Activated naive CD8-positive, alpha-beta T cell treated with anti-CD3 and anti-CD28 coated beads, Interleukin-2, amount 10 ng/mL, durations not matched to agents 7 days and 5 days (primary cell): ENCODE data around the gene SDS. TPM values are rescaled to one million over a fixed set of nuclear protein-coding genes. Genes with fewer than 3 reads are reported as not detected.

ENCODE experiments used
- ATAC-seq: fragments of 150-1000 bp; cut with Tn5 transposase; one replicate; pipeline ENCODE4 v1.10.0; 2021; ENCODE audit warnings: low read depth, moderate library complexity
- POLR2A ChIA-PET: fragments of 350-600 bp; sonication (Branson Sonifier 250); formaldehyde crosslinking; loops from one replicate; lab custom pipeline; 2021; ENCODE audit warnings: antibody characterized with exemption; lab: Charles Lee
- DNase-seq: peaks from one replicate; pipeline ENCODE4 v3.0.0; 2021
- H3K27ac Mint-ChIP-seq: one replicate; pipeline ENCODE4 v1.8.0; 2022; ENCODE audit warnings: mild to moderate bottlenecking, mixed read lengths
- H3K27me3 Mint-ChIP-seq: one replicate; pipeline ENCODE4 v1.8.0; 2022; ENCODE audit warnings: mild to moderate bottlenecking, moderate library complexity, mixed read lengths
- H3K36me3 Mint-ChIP-seq: one replicate; pipeline ENCODE4 v1.8.0; 2021; ENCODE audit warnings: mild to moderate bottlenecking, mixed read lengths
- H3K4me1 Mint-ChIP-seq: one replicate; pipeline ENCODE4 v1.8.0; 2021; ENCODE audit warnings: mixed read lengths
- H3K4me3 Mint-ChIP-seq: one replicate; pipeline ENCODE4 v1.8.0; 2022; ENCODE audit warnings: mild to moderate bottlenecking, moderate library complexity, mixed read lengths
- H3K9me3 Mint-ChIP-seq: one replicate; pipeline ENCODE4 v1.8.0; 2021; ENCODE audit warnings: mixed read lengths
- total RNA-seq, 2 experiments: library from RNA; stranded (reverse); gene quantifications; one replicate each; pipeline ENCODE4 v1.2.3, GENCODE V29; 2021

SDS gene, protein sequence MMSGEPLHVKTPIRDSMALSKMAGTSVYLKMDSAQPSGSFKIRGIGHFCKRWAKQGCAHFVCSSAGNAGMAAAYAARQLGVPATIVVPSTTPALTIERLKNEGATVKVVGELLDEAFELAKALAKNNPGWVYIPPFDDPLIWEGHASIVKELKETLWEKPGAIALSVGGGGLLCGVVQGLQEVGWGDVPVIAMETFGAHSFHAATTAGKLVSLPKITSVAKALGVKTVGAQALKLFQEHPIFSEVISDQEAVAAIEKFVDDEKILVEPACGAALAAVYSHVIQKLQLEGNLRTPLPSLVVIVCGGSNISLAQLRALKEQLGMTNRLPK
- total RNA-seq: under 1 TPM; 0.36 to 0.60 TPM

DNA sequence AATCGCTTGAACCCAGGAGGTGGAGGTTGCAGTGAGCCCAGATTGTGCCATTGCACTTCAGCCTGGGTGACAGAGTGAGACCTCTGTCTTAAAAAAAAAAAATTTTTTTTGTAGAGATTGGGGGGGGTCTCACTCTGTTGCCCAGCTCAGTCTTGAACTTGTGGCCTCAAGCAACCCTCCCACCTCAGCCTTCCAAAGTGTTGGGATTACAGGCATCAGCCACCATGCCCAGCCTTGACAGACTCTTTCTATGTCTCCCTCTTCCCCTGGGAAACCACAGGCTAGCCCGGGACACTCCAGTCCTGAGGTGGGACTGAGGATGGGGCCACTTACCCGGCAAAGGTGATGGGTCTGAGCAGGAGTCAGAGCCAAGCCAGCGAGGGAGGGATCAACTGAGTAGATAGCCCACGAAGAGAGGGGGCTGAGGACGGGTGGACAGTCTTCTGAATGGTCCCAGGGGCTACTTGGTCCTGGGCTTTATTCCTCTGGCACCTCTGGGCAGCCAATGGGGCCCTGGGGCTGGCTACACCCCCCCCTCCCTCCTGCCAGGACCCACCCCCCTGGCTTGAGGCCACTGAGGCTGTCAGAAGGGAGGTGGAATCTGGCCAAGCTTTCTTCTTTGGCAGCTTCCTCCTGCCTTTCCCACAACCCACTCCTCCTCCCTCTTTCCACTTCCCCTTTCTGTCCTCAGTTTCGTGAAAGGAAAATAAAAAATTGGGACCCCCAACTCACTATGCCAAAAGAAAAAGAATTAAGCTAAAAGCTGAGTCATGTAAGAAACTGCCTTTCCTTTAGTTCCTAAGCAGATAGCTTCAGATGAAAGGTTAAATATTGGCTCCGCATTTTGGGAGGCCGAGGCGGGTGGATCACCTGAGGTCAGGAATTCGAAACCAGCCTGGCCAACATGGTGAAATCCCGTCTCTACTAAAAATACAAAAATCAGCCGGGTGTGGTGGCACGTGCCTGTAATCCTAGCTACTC, at the start of gene SDS:
Gene SDS, minus strand, starts transcription at position 453 of the 981 bp plus-strand sequence. CDS start 4,179 bp downstream, outside the sequence.
- no peak within 1 kb of the TSS for H3K4me3 Mint-ChIP-seq
- DNase-seq: no peak
- H3K4me1 Mint-ChIP-seq: peaks cover 2% of the 10 kb centered on the region
- POLR2A ChIA-PET: no interaction called here
- no peak for ATAC-seq
- H3K36me3 Mint-ChIP-seq: no peaks in the 10 kb centered on the region
- peaks cover 28% of the 10 kb centered on the region for H3K27me3 Mint-ChIP-seq
- no peak within 1 kb of the TSS for H3K27ac Mint-ChIP-seq
- no peaks in the 10 kb centered on the region for H3K9me3 Mint-ChIP-seq

DNA sequence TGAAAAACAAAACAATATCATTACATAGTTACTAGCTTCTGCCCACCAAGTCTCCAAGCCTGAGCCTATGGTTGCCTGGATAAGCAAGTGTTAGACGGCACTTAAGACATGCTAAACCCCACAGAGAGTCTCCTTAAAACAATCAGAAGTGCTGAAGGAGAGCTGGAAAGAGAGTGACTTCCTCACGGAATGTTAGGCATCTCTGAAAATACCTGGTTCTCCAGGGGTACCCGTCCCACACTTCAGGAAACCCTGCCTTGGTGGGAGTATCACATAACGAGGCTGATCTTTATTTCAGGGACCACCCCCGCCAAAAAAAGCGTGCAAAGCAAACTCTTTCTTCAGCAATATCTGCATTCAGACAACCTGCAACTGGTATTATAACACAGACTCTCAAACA, 49.6 kb upstream of the SDS start:
- POLR2A ChIA-PET: no interaction called here
- Mint-ChIP-seq H3K27ac (no peak overlapping the region), H3K4me3 (no peak overlapping the region), H3K4me1 (peaks cover 1% of the 10 kb centered on the region), H3K9me3 (no peaks in the 10 kb centered on the region), H3K27me3 (peaks cover 17% of the 10 kb centered on the region), H3K36me3 (no peaks in the 10 kb centered on the region)
- ATAC-seq (no peak), DNase-seq (no peak)

DNA sequence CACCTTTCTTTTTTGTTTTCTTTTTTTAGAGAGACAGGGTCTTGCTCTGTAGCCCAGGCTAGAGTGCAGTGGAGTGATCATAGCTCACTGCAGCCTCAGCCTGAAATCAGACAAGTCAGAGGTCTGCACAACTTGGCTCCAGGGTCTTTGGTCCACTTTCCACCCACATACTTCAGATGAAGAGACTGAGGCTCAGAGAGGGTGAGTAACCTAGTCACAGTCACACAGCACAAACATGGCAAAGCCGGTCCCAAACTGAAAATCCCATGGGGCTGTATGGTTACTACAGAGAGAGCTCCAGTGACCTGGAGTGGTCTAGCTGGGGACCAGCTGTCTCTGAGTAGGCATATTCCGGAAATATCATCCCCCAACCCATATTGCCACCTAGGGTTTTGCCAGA, 48.8 kb upstream of the SDS start:
- ATAC-seq: no peak
- Mint-ChIP-seq H3K27me3 (peaks cover 22% of the 10 kb centered on the region), H3K27ac (no peak overlapping the region), H3K9me3 (no peaks in the 10 kb centered on the region), H3K4me3 (no peak overlapping the region), H3K4me1 (peaks cover 1% of the 10 kb centered on the region), H3K36me3 (no peaks in the 10 kb centered on the region)
- POLR2A ChIA-PET: no interaction called here
- no peak for DNase-seq

DNA sequence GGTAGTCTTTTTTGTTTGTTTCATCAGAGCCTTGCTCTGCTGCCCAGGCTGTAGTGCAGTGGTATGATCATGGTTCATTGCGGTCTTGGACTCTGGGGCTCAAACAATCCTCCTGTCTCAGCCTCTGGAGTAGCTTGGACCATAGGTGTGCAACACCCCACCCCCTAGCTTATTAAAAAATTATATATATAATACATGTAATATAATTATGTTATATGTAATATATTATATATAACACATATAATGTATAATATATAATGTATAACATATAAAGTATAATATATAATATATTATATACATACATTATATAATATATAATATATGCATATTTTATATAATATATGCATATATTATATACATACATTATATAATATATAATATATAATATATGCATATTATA, 46.2 kb upstream of the SDS start:
- POLR2A ChIA-PET: no interaction called here
- ATAC-seq (no peak), DNase-seq (no peak)
- Mint-ChIP-seq H3K4me3 (no peak overlapping the region), H3K9me3 (no peaks in the 10 kb centered on the region), H3K36me3 (no peaks in the 10 kb centered on the region), H3K27ac (no peak overlapping the region), H3K4me1 (peaks cover 3% of the 10 kb centered on the region), H3K27me3 (peaks cover 24% of the 10 kb centered on the region)

DNA sequence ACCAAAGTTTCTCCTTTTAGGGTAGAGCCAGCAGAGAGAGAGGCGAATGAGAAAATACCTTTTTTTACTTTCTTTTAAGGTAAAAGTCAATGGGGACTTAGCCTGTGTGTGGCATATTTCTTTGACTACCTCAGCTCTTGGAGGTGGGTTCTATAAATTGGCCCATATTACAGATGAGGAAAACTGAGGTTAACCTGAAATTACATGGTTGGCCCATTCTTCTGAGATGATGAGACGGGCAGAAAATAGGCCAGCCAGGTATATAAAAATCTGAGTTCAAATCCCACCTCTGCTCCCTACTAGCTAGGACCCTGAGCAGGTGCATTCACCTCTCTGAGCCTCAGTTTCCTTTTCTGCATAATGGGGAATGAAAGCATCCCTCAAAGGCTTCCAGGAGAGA, 45.6 kb upstream of the SDS start:
- Mint-ChIP-seq H3K4me1 (peaks cover 3% of the 10 kb centered on the region), H3K27ac (no peak overlapping the region), H3K4me3 (no peak overlapping the region), H3K9me3 (no peaks in the 10 kb centered on the region), H3K27me3 (peaks cover 24% of the 10 kb centered on the region), H3K36me3 (no peaks in the 10 kb centered on the region)
- ATAC-seq (no peak), DNase-seq (no peak)
- POLR2A ChIA-PET: no interaction called here

DNA sequence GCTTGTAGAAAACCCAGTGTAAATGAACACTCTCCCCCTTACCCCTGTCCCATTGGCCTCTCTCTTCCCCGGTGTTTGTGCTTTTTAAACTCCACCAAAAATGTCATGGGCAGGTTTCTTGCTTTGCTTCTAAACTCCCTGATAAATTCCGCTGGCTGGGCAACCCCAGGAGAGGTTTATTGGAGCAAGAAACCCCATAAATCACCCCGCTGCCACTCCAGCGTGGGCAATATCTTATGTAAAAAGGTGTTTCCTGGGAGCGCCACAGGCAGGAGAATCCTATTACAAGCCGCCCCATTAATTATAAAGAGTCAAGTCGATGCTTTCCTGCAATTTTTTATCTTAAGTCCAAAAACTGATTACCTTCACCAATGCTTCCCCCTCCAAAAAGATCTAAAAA, 45.2 kb upstream of the SDS start:
- H3K4me1 Mint-ChIP-seq: peaks cover 3% of the 10 kb centered on the region
- H3K36me3 Mint-ChIP-seq: no peaks in the 10 kb centered on the region
- no peak overlapping the region for H3K4me3 Mint-ChIP-seq
- DNase-seq: no peak
- H3K27me3 Mint-ChIP-seq: peaks cover 26% of the 10 kb centered on the region
- H3K9me3 Mint-ChIP-seq: no peaks in the 10 kb centered on the region
- no peak for ATAC-seq
- no peak overlapping the region for H3K27ac Mint-ChIP-seq
- POLR2A ChIA-PET: no interaction called here

DNA sequence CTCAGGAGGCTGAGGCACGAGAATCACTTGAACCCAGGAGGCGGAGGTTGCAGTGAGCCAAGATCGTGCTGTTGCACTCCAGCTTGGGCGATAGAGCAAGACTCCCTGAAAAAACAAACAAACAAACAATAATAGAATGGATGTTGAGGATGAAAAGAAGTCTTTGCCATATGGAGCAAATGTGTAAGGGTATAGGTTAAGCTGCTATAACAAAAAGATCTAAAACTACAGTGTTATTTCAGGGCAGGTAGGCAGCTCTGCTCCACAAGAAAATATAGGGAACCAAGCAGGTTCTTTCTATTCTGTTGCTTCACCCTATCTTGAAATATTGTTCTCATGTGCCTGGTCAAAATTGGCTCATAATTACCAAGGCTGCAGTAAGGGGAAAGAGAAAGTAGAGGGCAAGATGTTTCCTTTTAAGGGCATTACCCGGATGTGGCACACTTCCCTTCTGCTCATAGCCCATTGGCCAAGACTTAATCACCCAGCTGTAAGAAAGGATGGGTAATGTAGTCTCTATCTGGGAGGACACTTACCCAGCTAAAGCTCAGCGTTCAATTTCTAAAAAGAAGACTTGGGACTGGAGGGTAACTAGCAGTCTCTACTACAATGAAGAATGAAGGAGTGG, 42.0 kb upstream of the SDS start:
- no peaks in the 10 kb centered on the region for H3K36me3 Mint-ChIP-seq
- H3K27me3 Mint-ChIP-seq: peaks cover 30% of the 10 kb centered on the region
- no peaks in the 10 kb centered on the region for H3K9me3 Mint-ChIP-seq
- H3K4me3 Mint-ChIP-seq: no peak overlapping the region
- H3K4me1 Mint-ChIP-seq: peaks cover 3% of the 10 kb centered on the region
- peak; percentile 60 for ATAC-seq
- POLR2A ChIA-PET: no interaction called here
- H3K27ac Mint-ChIP-seq: no peak overlapping the region
- DNase-seq: no peak

DNA sequence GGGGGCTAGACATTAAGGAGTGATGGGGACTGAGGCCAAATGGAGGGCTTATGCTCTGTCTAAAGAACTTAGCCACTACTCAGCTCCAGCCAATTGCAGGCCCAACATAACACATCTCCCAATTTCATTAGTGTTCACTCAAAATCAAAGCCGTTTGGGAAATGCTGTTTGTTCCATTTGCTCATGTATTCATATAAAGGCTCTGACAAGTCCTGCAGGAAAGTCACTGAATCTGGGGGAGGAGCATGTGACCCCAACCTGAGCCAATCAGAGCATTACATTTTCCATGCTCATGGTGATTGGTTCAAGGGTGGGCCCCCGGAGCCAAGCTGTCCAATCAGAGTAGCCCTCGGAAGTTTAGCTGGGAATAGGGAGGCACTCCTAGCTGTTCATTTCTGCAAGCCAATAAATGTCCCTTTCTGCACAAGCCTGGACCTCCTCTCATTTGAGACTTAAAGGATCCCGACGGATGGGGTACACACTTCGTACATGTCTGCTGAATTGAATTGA, 39.4 kb upstream of the SDS start:
- POLR2A ChIA-PET: no interaction called here
- H3K4me3 Mint-ChIP-seq: no peak overlapping the region
- no peak overlapping the region for H3K27ac Mint-ChIP-seq
- H3K4me1 Mint-ChIP-seq: peaks cover 3% of the 10 kb centered on the region
- peaks cover 21% of the 10 kb centered on the region for H3K27me3 Mint-ChIP-seq
- no peaks in the 10 kb centered on the region for H3K36me3 Mint-ChIP-seq
- DNase-seq (no peak), ATAC-seq (no peak)
- no peaks in the 10 kb centered on the region for H3K9me3 Mint-ChIP-seq

DNA sequence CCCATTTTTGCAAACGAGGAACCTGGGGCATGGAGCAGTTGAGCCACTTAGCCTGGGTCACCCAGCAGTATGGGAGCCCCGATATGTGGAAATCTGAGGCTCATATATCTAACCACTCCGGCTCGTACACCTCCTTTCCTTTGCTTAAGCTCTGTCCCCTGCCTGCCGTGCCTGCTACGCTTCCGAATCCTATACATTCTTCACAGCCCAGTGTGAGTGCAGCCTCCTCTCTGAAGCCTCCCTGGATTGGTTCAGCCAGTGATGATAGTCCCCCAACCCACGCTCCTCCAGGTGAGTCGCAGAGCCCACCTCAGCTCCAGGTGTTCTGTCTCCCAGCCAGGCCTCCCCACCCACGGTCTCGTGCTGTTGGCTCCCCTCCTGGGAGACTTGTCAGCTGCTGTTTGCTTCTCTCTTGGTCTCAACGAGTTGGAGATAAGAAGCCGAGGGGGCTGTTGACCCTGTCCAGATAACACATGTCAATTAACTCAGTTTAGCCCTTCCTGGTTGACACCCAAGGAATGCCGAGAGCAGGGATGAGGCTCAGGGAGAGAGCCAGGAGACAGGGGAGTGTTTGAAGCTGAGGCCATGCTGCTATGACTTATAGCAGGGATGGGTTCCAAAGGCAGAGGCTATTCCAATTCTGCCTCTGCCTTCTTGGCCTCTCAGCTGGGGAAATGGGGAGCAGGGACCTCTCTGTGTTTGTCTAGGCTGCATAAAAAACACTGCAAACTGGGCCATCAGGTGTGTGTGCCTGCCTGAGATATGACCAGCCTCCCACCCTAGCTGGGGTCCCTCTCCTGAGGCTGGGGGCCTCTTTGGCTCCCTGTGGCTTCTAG, 37.5 kb upstream of the SDS start:
- peaks cover 3% of the 10 kb centered on the region for H3K4me1 Mint-ChIP-seq
- POLR2A ChIA-PET: no interaction called here
- no peak overlapping the region for H3K27ac Mint-ChIP-seq
- peaks cover 14% of the 10 kb centered on the region for H3K27me3 Mint-ChIP-seq
- no peak for ATAC-seq
- no peaks in the 10 kb centered on the region for H3K9me3 Mint-ChIP-seq
- H3K4me3 Mint-ChIP-seq: no peak overlapping the region
- no peaks in the 10 kb centered on the region for H3K36me3 Mint-ChIP-seq
- no peak for DNase-seq

DNA sequence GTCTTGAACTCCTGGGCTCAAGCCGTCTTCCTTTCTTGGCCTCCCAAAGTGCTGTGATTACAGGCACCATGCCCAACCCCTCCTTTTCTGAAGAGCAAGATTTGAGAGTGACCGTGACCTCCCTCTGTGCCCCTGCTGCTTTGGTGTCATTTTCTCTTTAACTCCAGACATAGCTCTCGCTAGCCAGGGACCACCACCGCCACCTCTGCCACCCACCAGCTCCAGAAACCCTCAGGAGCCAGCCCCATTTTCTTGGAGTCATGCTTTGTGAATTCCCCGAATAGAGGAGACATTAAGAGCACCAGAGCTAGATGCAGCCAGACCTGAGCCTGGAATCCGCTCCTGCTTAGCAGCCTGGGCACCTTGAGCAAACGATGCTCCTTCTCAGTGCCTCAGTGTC, 36.6 kb upstream of the SDS start:
- H3K4me1 Mint-ChIP-seq: no peaks in the 10 kb centered on the region
- no peak for DNase-seq
- peaks cover 14% of the 10 kb centered on the region for H3K27me3 Mint-ChIP-seq
- ATAC-seq: no peak
- no peak overlapping the region for H3K4me3 Mint-ChIP-seq
- H3K9me3 Mint-ChIP-seq: no peaks in the 10 kb centered on the region
- H3K36me3 Mint-ChIP-seq: no peaks in the 10 kb centered on the region
- POLR2A ChIA-PET: no interaction called here
- no peak overlapping the region for H3K27ac Mint-ChIP-seq

DNA sequence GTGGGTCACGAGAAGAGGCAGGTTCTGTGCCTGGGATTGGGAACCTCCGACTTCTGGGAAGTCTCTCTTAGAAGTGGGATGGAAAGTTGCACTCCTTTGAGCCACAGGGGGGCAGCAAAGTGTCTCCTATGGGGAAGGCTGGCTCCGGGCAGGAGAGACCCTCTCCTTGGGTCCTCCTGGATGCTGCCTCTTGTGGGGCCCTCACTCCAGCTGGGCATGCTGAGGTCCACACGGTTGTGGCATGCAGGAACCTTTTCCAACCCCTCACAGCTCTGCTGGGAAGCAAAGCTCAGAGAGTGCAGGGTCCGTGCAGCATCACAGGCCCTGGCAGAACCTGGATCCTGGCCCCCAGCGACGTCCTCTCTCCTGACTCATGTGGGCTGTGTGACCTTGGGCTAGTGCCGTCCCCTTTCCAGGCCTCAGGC, 35.9 kb upstream of the SDS start:
- no peaks in the 10 kb centered on the region for H3K36me3 Mint-ChIP-seq
- DNase-seq: no peak
- peaks cover 11% of the 10 kb centered on the region for H3K27me3 Mint-ChIP-seq
- POLR2A ChIA-PET: no interaction called here
- no peak overlapping the region for H3K27ac Mint-ChIP-seq
- H3K9me3 Mint-ChIP-seq: no peaks in the 10 kb centered on the region
- H3K4me3 Mint-ChIP-seq: no peak overlapping the region
- no peaks in the 10 kb centered on the region for H3K4me1 Mint-ChIP-seq
- ATAC-seq: no peak

DNA sequence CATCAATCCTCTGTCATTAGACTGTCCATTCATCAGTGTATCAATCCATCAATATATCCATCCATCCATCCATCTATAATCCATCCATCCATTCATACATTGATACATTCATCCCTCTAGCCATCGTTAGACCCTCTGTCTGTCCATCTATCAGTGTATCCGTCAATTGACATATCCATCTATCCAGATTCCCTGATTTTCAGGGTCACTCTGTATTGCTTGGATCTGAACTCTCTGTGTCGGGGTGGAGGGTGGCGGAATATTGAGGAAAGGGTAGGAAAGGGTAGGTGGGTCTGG, 35.6 kb upstream of the SDS start:
- ATAC-seq (no peak), DNase-seq (no peak)
- Mint-ChIP-seq H3K27ac (no peak overlapping the region), H3K27me3 (peaks cover 11% of the 10 kb centered on the region), H3K4me3 (no peak overlapping the region), H3K4me1 (no peaks in the 10 kb centered on the region), H3K9me3 (no peaks in the 10 kb centered on the region), H3K36me3 (no peaks in the 10 kb centered on the region)
- POLR2A ChIA-PET: no interaction called here
